ENCODE measurements around the gene RUNX1.

- no peak for TF ChIP-seq BCLAF1 (IDR thresholded peaks at IDR 0.05)
- TF ChIP-seq STAT1 (conservative IDR thresholded peaks at IDR 0.05): no peak
- no peak for TF ChIP-seq NRF1 (conservative IDR thresholded peaks at IDR 0.05; ENCODE audit: low read depth, low read length)
These were observed 56.2 kb downstream of the RUNX1 start for GRCh38 chr21:34992736-34993398.

All from GM12878 (cell line).